PC-3 (cell line): Measurements from ENCODE around the gene SLIT1. TPM values are rescaled to one million over a fixed set of nuclear protein-coding genes. Genes with fewer than 3 reads are reported as not detected.

Experiments used
- ATAC-seq: fragments of 200-7000 bp; cut with Tn5 transposase; 2 replicates; pipeline ENCODE4 v1.9.1; 2020; ENCODE audit warnings: mild to moderate bottlenecking, moderate library complexity
- BruUV-seq: library from RNA; stranded (reverse); fragments of 400-500 nt; replicated peaks from 2 replicates; lab custom pipeline; 2021; lab: Mats Ljungman, UMichigan
- CTCF ChIA-PET: fragments of 300-600 bp; sonication (Branson Sonifier 250); formaldehyde crosslinking; loops from one replicate; lab custom pipeline; 2022; ENCODE audit warnings: antibody characterized with exemption; lab: Charles Lee
- POLR2A ChIA-PET: fragments of 300-600 bp; sonication (Branson Sonifier 250); formaldehyde crosslinking; loops from one replicate; lab custom pipeline; 2022; ENCODE audit warnings: antibody characterized with exemption; ENCODE audit not compliant: unreplicated experiment; lab: Charles Lee
- DNase-seq: peaks from one replicate; pipeline ENCODE4 v3.0.0-alpha.2; 2015
- H2AFZ ChIP-seq: fragments of 300-600 bp; sonication (generic); 2 replicates; pipeline ENCODE4 v1.6.0; 2016; ENCODE audit warnings: antibody characterized with exemption, low read length
- H3F3A ChIP-seq: fragments of 300-600 bp; sonication (generic); one replicate; pipeline ENCODE4 v1.6.0; 2017; ENCODE audit warnings: antibody characterized with exemption, low read length, control low read depth, mild to moderate bottlenecking; ENCODE audit not compliant: unreplicated experiment
- H3K27ac ChIP-seq: fragments of 300-600 bp; sonication (generic); 2 replicates; pipeline ENCODE4 v1.5.1; 2016; ENCODE audit warnings: mild to moderate bottlenecking, low read length
- H3K27me3 ChIP-seq: fragments of 300-600 bp; sonication (generic); 2 replicates; pipeline ENCODE4 v1.6.1; 2016; ENCODE audit warnings: low read length, mixed read lengths
- H3K36me3 ChIP-seq: fragments of 300-600 bp; sonication (generic); 2 replicates; pipeline ENCODE4 v1.6.1; 2016; ENCODE audit warnings: low read depth, mixed run types, low read length, mixed read lengths
- H3K4me1 ChIP-seq: fragments of 300-600 bp; sonication (generic); 2 replicates; pipeline ENCODE4 v1.5.1; 2016; ENCODE audit warnings: low read length; ENCODE audit not compliant: insufficient read depth
- H3K4me2 ChIP-seq: fragments of 300-600 bp; sonication (generic); 2 replicates; pipeline ENCODE4 v1.6.0; 2016; ENCODE audit warnings: low read length
- H3K4me3 ChIP-seq: fragments of 300-600 bp; sonication (generic); 2 replicates; pipeline ENCODE4 v1.5.1; 2016; ENCODE audit warnings: mild to moderate bottlenecking, low read length, mixed read lengths
- H3K79me2 ChIP-seq: fragments of 300-600 bp; sonication (generic); 2 replicates; pipeline ENCODE4 v1.6.1; 2017; ENCODE audit warnings: low read length, mixed read lengths
- H3K9ac ChIP-seq: fragments of 300-600 bp; sonication (generic); 2 replicates; pipeline ENCODE4 v1.6.0; 2016; ENCODE audit warnings: mild to moderate bottlenecking, low read length
- H3K9me2 ChIP-seq: fragments of 300-600 bp; sonication (generic); replicated peaks from 2 replicates; pipeline ENCODE4 v1.6.1; 2016; ENCODE audit warnings: mixed run types, low read length, mixed read lengths
- H3K9me3 ChIP-seq: fragments of 300-600 bp; sonication (generic); 2 replicates; pipeline ENCODE4 v1.6.1; 2016; ENCODE audit warnings: low read length, mixed read lengths
- H4K20me1 ChIP-seq: fragments of 300-600 bp; sonication (generic); 2 replicates; pipeline ENCODE4 v1.6.1; 2016; ENCODE audit warnings: low read length, mixed read lengths
- CTCF ChIP-seq: fragments of 300-600 bp; sonication (generic); conservative IDR thresholded peaks from 2 replicates; pipeline ENCODE4 v1.5.1; 2017; ENCODE audit warnings: antibody characterized with exemption, low read depth, mild to moderate bottlenecking, low read length
- EZH2 ChIP-seq: fragments of 300-600 bp; sonication (generic); IDR thresholded peaks from one replicate; pipeline ENCODE4 v1.6.1; 2017; ENCODE audit warnings: antibody characterized with exemption, mild to moderate bottlenecking, low read length; ENCODE audit not compliant: unreplicated experiment
- EZH2phosphoT487 ChIP-seq: fragments of 300-600 bp; sonication (generic); IDR thresholded peaks from 2 replicates; pipeline ENCODE4 v1.6.1; 2018; ENCODE audit warnings: mild to moderate bottlenecking, antibody characterized with exemption, low read length, borderline replicate concordance
- intact Hi-C: fragments of 100-400 bp; cut with micrococcal nuclease; formaldehyde crosslinking; loops from 2 replicates; pipeline ENCODE4 v1.9.0; 2023
- total RNA-seq: library from RNA; depleted of rRNA; stranded (reverse); fragments of >200 nt; gene quantifications from 2 replicates; pipeline ENCODE4 v1.2.3, GENCODE V29; 2014

Gene SLIT1
- total RNA-seq, 1 experiment from 2014 or later: not detected

GRCh38 chr10:97169063-97169462 is 16.7 kb downstream of the SLIT1 start:
- no peaks in the 10 kb centered on the region for H3K79me2 ChIP-seq
- DNase-seq: no peak
- H3K27ac ChIP-seq: no peak overlapping the region
- no TSS peak for BruUV-seq
- no peaks in the 10 kb centered on the region for H3F3A ChIP-seq
- no peaks in the 10 kb centered on the region for H3K9me2 ChIP-seq
- no peak for TF ChIP-seq CTCF
- TF ChIP-seq EZH2phosphoT487: no peak
- no peak for TF ChIP-seq EZH2
- no peaks in the 10 kb centered on the region for H3K4me1 ChIP-seq
- H2AFZ ChIP-seq: no peak overlapping the region
- ChIA-PET CTCF (no interaction called here), POLR2A (no interaction called here)
- H4K20me1 ChIP-seq: no peaks in the 10 kb centered on the region
- no peak for ATAC-seq
- no peak overlapping the region for H3K4me2 ChIP-seq
- H3K27me3 ChIP-seq: no peaks in the 10 kb centered on the region
- intact Hi-C loops: no loop called here
- no peaks in the 10 kb centered on the region for H3K9me3 ChIP-seq
- no peak overlapping the region for H3K4me3 ChIP-seq
- H3K9ac ChIP-seq: no peak overlapping the region
- H3K36me3 ChIP-seq: no peaks in the 10 kb centered on the region

GRCh38 chr10:97168645-97169044 is 17.1 kb downstream of the SLIT1 start:
- TF ChIP-seq EZH2phosphoT487: no peak
- TF ChIP-seq CTCF: no peak
- TF ChIP-seq EZH2: no peak
- Histone ChIP-seq H3K4me3 (no peak overlapping the region), H3K27me3 (no peaks in the 10 kb centered on the region), H4K20me1 (no peaks in the 10 kb centered on the region), H3K9ac (no peak overlapping the region), H3K79me2 (no peaks in the 10 kb centered on the region), H3K4me1 (no peaks in the 10 kb centered on the region), H3F3A (no peaks in the 10 kb centered on the region), H3K9me3 (no peaks in the 10 kb centered on the region), H3K36me3 (no peaks in the 10 kb centered on the region), H3K4me2 (no peak overlapping the region), H3K9me2 (no peaks in the 10 kb centered on the region), H2AFZ (no peak overlapping the region), H3K27ac (no peak overlapping the region)
- ChIA-PET POLR2A (no interaction called here), CTCF (no interaction called here)
- no peak for DNase-seq
- BruUV-seq: no TSS peak
- intact Hi-C loops: no loop called here
- ATAC-seq: no peak

GRCh38 chr10:97165499-97165898 is 20.3 kb downstream of the SLIT1 start:
- no peak for TF ChIP-seq EZH2phosphoT487
- no peak for TF ChIP-seq EZH2
- no peak for TF ChIP-seq CTCF
- POLR2A ChIA-PET: no interaction called here
- Histone ChIP-seq H3K79me2 (no peaks in the 10 kb centered on the region), H3F3A (no peaks in the 10 kb centered on the region), H2AFZ (no peak overlapping the region), H3K27ac (no peak overlapping the region), H3K4me1 (no peaks in the 10 kb centered on the region), H3K36me3 (no peaks in the 10 kb centered on the region), H4K20me1 (no peaks in the 10 kb centered on the region), H3K9me2 (no peaks in the 10 kb centered on the region), H3K9ac (no peak overlapping the region), H3K27me3 (no peaks in the 10 kb centered on the region), H3K4me3 (no peak overlapping the region), H3K9me3 (no peaks in the 10 kb centered on the region), H3K4me2 (no peak overlapping the region)
- CTCF ChIA-PET: no interaction called here
- BruUV-seq: no TSS peak
- intact Hi-C loops: no loop called here
- ATAC-seq: no peak
- no peak for DNase-seq
